HG03354 (cell line): Measurements from ENCODE around the gene PLEKHH2.
A peak's percentile ranks its signal among the peaks of the same experiment; 100 is the strongest.
"Not testable (repeated sequence)": the region's sequence is repeated elsewhere in the genome, so short reads cannot be mapped to it uniquely, and the experiment has no call there.

ENCODE experiments used
- ATAC-seq: cut with Tn5 transposase; IDR thresholded peaks from one replicate; pipeline ENCODE4 v1.9.1; 2021; ENCODE audit warnings: mild to moderate bottlenecking; ENCODE audit not compliant: unreplicated experiment, poor library complexity, severe bottlenecking

Gene PLEKHH2

GRCh38 chr2:43708891-43709290 is 71.8 kb downstream of the PLEKHH2 start:
- ATAC-seq, result no peak

GRCh38 chr2:43710866-43711265 is 73.8 kb downstream of the PLEKHH2 start:
- no peak for ATAC-seq

- ATAC-seq, result no peak
Observed at GRCh38 chr2:43714164-43714563, 77.1 kb downstream of the PLEKHH2 start.

GRCh38 chr2:43715300-43716098 is 78.4 kb downstream of the PLEKHH2 start:
- no peak for ATAC-seq

GRCh38 chr2:43717322-43717721 is 80.3 kb downstream of the PLEKHH2 start:
- no peak for ATAC-seq

GRCh38 chr2:43718530-43719124 is 81.6 kb downstream of the PLEKHH2 start:
- peak; percentile 88 for ATAC-seq

- ATAC-seq, result no peak
Observed at GRCh38 chr2:43724728-43725526, 87.9 kb downstream of the PLEKHH2 start.

- no peak for ATAC-seq
Observed at GRCh38 chr2:43725711-43726246, 88.7 kb downstream of the PLEKHH2 start.

- not testable (repeated sequence) for ATAC-seq
Observed at GRCh38 chr2:43726961-43727633, 90.0 kb downstream of the PLEKHH2 start.

- no peak for ATAC-seq
Observed at GRCh38 chr2:43727634-43728014, 90.6 kb downstream of the PLEKHH2 start.

- no peak for ATAC-seq
Observed at GRCh38 chr2:43729491-43730174, 92.6 kb downstream of the PLEKHH2 start.

- ATAC-seq, result no peak
Observed at GRCh38 chr2:43731211-43731610, 94.2 kb downstream of the PLEKHH2 start.

- no peak for ATAC-seq
Observed at GRCh38 chr2:43736637-43737036, 99.6 kb downstream of the PLEKHH2 start.

- no peak for ATAC-seq
Observed at GRCh38 chr2:43737097-43737854, 100.2 kb downstream of the PLEKHH2 start.

GRCh38 chr2:43737855-43738254 is 100.8 kb downstream of the PLEKHH2 start:
- ATAC-seq, result no peak

- no peak for ATAC-seq
Observed at GRCh38 chr2:43738257-43738656, 101.2 kb downstream of the PLEKHH2 start.

- no peak for ATAC-seq
Observed at GRCh38 chr2:43743706-43744105, 106.6 kb downstream of the PLEKHH2 start.

- ATAC-seq, result no peak
Observed at GRCh38 chr2:43745457-43745856, 108.4 kb downstream of the PLEKHH2 start.

GRCh38 chr2:43748333-43748732 is 111.3 kb downstream of the PLEKHH2 start:
- no peak for ATAC-seq
